Measurements from ENCODE around the gene JAML.

Gene JAML

GRCh38 chr11:118162846-118163245 lies 62.0 kb downstream of the JAML start:
- Histone ChIP-seq H3K4me1 (ENCODE audit: insufficient read depth, low read length, severe bottlenecking) (no peaks in the 10 kb centered on the region), H3K79me2 (ENCODE audit: insufficient read depth, low read length) (no peaks in the 10 kb centered on the region), H3K4me3 (ENCODE audit: low read depth, low read length, poor library complexity, severe bottlenecking) (no peak overlapping the region), H3K27ac (ENCODE audit: low read depth, low read length, poor library complexity, severe bottlenecking) (no peak overlapping the region), H3K27me3 (ENCODE audit: insufficient read depth, low read length) (no peaks in the 10 kb centered on the region), H4K20me1 (ENCODE audit: insufficient read depth, low read length) (no peaks in the 10 kb centered on the region), H3K9me2 (ENCODE audit: low read depth, low read length) (no peaks in the 10 kb centered on the region), H3K9ac (ENCODE audit: low read length) (no peak overlapping the region), H3K4me2 (ENCODE audit: low read length) (no peak overlapping the region), H3F3A (ENCODE audit: insufficient read depth, low read length) (no peaks in the 10 kb centered on the region), H3K36me3 (ENCODE audit: insufficient read depth, low read length) (no peaks in the 10 kb centered on the region), H2AFZ (ENCODE audit: low read length) (no peak overlapping the region), H3K9me3 (ENCODE audit: low read length) (no peaks in the 10 kb centered on the region)
- no peak for TF ChIP-seq EZH2 (IDR thresholded peaks at IDR 0.05; ENCODE audit: borderline replicate concordance, low read length)
- TF ChIP-seq CTCF (IDR thresholded peaks at IDR 0.05; ENCODE audit: low read length) = no peak

- TF ChIP-seq CTCF (IDR thresholded peaks at IDR 0.05; ENCODE audit: low read length) (no peak), EZH2 (IDR thresholded peaks at IDR 0.05; ENCODE audit: borderline replicate concordance, low read length) (no peak)
- H2AFZ ChIP-seq (ENCODE audit: low read length) = no peak overlapping the region
- no peaks in the 10 kb centered on the region for H3K27me3 ChIP-seq (ENCODE audit: insufficient read depth, low read length)
- H3K4me1 ChIP-seq (ENCODE audit: insufficient read depth, low read length, severe bottlenecking) = no peaks in the 10 kb centered on the region
- no peak overlapping the region for H3K9ac ChIP-seq (ENCODE audit: low read length)
- no peaks in the 10 kb centered on the region for H4K20me1 ChIP-seq (ENCODE audit: insufficient read depth, low read length)
- no peaks in the 10 kb centered on the region for H3F3A ChIP-seq (ENCODE audit: insufficient read depth, low read length)
- H3K79me2 ChIP-seq (ENCODE audit: insufficient read depth, low read length) = no peaks in the 10 kb centered on the region
- H3K36me3 ChIP-seq (ENCODE audit: insufficient read depth, low read length) = no peaks in the 10 kb centered on the region
- no peaks in the 10 kb centered on the region for H3K9me3 ChIP-seq (ENCODE audit: low read length)
- no peak overlapping the region for H3K4me2 ChIP-seq (ENCODE audit: low read length)
- H3K27ac ChIP-seq (ENCODE audit: low read depth, low read length, poor library complexity, severe bottlenecking) = no peak overlapping the region
- no peaks in the 10 kb centered on the region for H3K9me2 ChIP-seq (ENCODE audit: low read depth, low read length)
- H3K4me3 ChIP-seq (ENCODE audit: low read depth, low read length, poor library complexity, severe bottlenecking) = no peak overlapping the region
Measured at GRCh38 chr11:118161786-118162185, 63.0 kb downstream of the JAML start.

- no peak overlapping the region for H2AFZ ChIP-seq (ENCODE audit: low read length)
- H3K4me1 ChIP-seq (ENCODE audit: insufficient read depth, low read length, severe bottlenecking) = no peaks in the 10 kb centered on the region
- H4K20me1 ChIP-seq (ENCODE audit: insufficient read depth, low read length) = no peaks in the 10 kb centered on the region
- no peak for TF ChIP-seq EZH2 (IDR thresholded peaks at IDR 0.05; ENCODE audit: borderline replicate concordance, low read length)
- no peak for TF ChIP-seq CTCF (IDR thresholded peaks at IDR 0.05; ENCODE audit: low read length)
- no peaks in the 10 kb centered on the region for H3K36me3 ChIP-seq (ENCODE audit: insufficient read depth, low read length)
- H3K9me2 ChIP-seq (ENCODE audit: low read depth, low read length) = no peaks in the 10 kb centered on the region
- no peaks in the 10 kb centered on the region for H3K9me3 ChIP-seq (ENCODE audit: low read length)
- no peaks in the 10 kb centered on the region for H3F3A ChIP-seq (ENCODE audit: insufficient read depth, low read length)
- no peak overlapping the region for H3K4me3 ChIP-seq (ENCODE audit: low read depth, low read length, poor library complexity, severe bottlenecking)
- H3K79me2 ChIP-seq (ENCODE audit: insufficient read depth, low read length) = no peaks in the 10 kb centered on the region
- no peaks in the 10 kb centered on the region for H3K27me3 ChIP-seq (ENCODE audit: insufficient read depth, low read length)
- no peak overlapping the region for H3K27ac ChIP-seq (ENCODE audit: low read depth, low read length, poor library complexity, severe bottlenecking)
- no peak overlapping the region for H3K4me2 ChIP-seq (ENCODE audit: low read length)
- no peak overlapping the region for H3K9ac ChIP-seq (ENCODE audit: low read length)
Measured at GRCh38 chr11:118157186-118157895, 67.5 kb downstream of the JAML start.

All from OCI-LY1 (cell line).